GM13976 (cell line): Measurements from ENCODE around the gene POU6F2.

Experiments used
- DNase-seq: peaks from one replicate; pipeline ENCODE4 v3.0.0; 2012; ENCODE audit warnings: low spot score
- in situ Hi-C: fragments of 300-500 bp; cut with MboI; formaldehyde crosslinking; loops from one replicate; pipeline ENCODE4 v1.12.0; 2022; ENCODE audit warnings: low sequenced_read_pairs, mixed read lengths, inconsistent platforms; ENCODE audit not compliant: unreplicated experiment
- TF ChIP-seq, protein P1 (sequence below): IDR thresholded peaks from 2 replicates; pipeline ENCODE4 v1.5.1; 2012; ENCODE audit warnings: borderline replicate concordance, mild to moderate bottlenecking; ENCODE audit not compliant: insufficient read depth; ENCODE audit errors: extremely low read depth, missing control alignments, control extremely low read depth

The POU6F2 gene

DNA sequence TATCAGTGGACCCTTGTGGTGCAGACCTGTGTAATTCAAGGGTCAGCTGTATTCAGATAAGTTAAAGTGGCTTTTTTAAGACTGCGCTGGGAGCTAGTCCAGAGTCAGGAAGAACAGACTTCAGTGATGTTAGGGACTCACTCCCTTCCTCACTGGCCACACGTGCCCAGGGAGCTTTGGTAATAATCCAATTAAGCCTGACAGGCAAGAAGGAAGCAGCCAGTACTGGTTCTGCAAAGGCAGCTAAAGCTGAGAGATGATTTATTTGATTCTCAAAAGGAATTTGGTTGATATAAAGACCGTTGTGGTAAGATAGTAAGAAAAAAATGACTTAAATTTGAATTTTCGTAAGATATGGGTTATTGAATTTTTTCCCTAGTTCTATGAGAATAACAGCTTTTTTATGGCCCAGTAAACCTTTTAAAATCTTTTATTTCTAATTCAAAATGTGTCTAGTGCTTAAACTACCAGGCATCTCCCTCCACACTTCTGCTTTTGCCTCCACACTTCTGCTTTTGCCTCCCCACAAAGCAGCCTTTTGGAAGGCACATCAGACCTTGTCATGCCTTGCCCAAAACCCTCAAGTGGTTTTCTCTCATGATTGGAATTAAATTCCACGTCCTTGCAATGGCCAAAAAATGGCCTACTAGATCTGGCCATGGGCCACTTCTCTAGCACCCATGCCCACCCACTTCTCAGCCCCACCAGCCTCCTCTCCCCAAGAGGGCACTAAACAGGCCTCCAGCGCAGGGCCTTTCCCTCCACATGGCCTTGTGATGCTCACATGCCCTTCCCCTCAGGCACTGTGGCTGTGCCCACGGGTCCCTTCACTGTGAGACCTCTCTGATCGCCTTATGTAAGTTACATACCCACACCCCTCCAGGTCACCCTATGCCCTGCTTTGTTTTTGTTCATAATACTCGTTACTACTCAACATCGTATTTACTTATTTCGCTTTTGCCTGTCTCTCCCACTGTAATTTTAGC, 92.5 kb downstream of the POU6F2 start:
- TF ChIP-seq, protein P1, sequence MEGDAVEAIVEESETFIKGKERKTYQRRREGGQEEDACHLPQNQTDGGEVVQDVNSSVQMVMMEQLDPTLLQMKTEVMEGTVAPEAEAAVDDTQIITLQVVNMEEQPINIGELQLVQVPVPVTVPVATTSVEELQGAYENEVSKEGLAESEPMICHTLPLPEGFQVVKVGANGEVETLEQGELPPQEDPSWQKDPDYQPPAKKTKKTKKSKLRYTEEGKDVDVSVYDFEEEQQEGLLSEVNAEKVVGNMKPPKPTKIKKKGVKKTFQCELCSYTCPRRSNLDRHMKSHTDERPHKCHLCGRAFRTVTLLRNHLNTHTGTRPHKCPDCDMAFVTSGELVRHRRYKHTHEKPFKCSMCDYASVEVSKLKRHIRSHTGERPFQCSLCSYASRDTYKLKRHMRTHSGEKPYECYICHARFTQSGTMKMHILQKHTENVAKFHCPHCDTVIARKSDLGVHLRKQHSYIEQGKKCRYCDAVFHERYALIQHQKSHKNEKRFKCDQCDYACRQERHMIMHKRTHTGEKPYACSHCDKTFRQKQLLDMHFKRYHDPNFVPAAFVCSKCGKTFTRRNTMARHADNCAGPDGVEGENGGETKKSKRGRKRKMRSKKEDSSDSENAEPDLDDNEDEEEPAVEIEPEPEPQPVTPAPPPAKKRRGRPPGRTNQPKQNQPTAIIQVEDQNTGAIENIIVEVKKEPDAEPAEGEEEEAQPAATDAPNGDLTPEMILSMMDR: no peak
- DNase-seq: no peak
- in situ Hi-C loops: no loop called here

DNA sequence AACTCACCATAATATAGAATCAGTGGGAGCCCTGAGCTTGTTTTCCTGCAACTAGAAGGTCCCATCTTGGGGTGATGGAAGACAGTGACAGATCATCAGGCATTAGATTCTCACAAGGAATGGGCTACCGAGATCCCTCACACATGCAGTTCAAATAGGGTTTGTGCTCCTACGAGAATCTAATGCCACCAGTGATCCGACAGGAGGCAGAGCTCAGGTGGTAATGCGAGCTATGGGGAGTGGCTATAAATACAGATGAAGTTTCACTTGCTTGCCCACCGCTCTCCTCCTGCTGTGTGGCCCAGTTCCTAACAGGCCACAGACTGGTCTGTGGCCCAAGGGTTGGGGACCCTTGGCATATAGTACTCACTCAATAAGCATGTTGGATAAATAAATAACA, 93.4 kb downstream of the POU6F2 start:
- no peak for DNase-seq
- in situ Hi-C loops: no loop called here
- TF ChIP-seq, protein P1: no peak

DNA sequence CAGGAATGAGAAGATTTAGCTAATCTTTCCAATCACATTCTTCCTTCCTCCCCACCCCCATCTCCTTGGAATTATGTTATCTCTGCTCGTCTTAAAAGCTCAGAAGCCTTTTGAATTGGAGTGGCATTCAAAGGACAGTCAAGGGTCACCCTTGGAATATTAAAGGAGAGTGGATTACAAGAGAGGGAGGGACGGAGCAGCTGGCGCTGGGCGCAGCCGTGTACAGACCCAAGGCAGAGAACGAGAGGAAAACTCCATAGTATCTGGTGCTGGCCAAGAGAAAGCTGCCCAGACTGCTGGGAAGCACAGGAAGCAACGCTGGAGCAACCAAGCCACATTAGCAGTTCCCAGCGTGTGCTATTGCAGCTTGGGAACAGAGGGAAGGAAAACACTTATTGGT, 95.7 kb downstream of the POU6F2 start:
- in situ Hi-C loops: no loop called here
- DNase-seq: no peak

DNA sequence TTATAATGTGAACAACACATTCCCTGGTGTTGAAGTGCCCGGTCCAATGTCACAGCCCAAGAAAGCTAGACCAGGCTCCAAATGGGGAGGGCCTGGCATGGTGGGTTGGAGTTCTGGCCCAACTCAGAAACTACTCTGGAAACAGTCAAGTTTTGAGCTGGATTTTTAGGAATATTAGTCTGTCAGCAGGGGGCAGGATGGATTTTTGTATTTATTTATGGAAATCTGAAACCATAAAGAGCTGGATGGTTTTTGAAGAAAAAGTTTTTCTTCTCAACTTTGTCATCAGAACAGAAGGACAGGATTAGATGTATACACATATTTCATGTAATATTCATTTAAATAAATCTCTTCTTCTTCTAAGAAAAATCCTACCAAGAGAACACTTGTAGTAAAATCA, 97.5 kb downstream of the POU6F2 start:
- DNase-seq: no peak
- TF ChIP-seq, protein P1: no peak
- in situ Hi-C loops: no loop called here

More for the DNA sequence above, 95.7 kb downstream of the POU6F2 start:
- TF ChIP-seq, protein P1: no peak

DNA sequence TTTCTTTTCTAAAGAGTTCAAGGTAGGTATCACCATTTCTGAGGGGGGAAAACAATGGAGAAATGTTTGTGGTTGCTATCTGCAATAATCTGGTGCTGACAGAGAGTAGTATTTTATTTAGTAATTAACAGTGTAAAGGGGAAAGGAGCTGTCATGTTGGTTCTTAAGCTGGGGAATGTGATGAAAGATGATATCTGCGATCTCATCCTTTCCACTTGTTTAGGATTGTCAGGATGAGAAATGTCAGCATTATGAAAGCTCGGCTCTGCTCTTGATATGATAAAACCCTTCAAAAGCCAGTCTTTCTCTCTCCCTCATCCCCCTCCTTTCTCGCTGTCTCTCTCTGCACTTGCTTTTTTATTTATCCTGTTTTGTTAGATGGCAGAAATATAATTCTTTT, 106.1 kb downstream of the POU6F2 start:
- TF ChIP-seq, protein P1: no peak
- DNase-seq: no peak
- in situ Hi-C loops: no loop called here

DNA sequence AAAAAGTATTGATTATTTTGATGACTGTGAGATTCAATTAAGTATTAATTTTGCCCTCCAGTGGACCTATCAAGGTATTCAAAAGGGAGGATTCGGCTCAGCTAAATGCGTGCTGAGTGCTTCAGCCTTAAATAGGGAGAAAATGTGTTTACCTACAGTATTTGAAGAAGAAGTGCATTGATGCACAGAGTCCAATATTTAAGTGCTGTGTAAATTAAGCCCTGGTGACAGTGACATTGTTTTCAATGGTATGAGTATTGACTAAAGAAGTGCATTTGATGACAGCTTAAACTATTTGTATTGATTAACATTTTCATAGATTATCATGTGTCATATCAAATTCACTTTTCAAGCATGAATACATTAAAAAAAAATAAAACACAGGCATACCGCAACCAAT, 106.6 kb downstream of the POU6F2 start:
- in situ Hi-C loops: no loop called here
- no peak for DNase-seq
- TF ChIP-seq, protein P1: no peak

DNA sequence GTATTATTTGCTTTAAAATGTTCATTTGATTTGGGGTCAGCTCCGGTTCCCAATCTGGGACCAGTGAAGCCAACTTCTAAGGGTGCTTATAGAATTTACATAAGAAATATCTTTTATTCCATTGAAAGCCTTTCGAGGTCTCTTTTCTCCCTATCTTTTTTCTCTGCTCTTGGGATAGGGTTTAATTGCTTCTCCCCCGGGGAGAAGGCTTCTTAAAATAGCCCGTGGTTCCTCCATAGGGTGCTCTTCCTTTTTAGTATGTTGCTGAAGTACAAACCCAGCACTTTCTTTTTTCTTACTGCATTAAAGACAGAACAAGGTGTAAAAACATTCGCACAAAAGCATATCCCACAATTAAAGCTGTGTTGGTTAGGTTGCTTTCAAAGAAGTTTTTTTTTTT, 107.5 kb downstream of the POU6F2 start:
- DNase-seq: no peak
- in situ Hi-C loops: no loop called here
- TF ChIP-seq, protein P1: no peak
